ELR (cell line): ENCODE results near the gene PDPN.

Source experiments
- DNase-seq: peaks from one replicate; pipeline ENCODE4 v3.0.0-alpha.2; 2015; ENCODE audit warnings: low read depth

PDPN gene

GRCh38 chr1:13577846-13578245 lies 5.8 kb upstream of the PDPN start:
- no peak for DNase-seq

- DNase-seq = no peak
These were observed 2.2 kb upstream of the PDPN start for GRCh38 chr1:13581446-13581845.

GRCh38 chr1:13582713-13583443 lies 754 bp upstream of the PDPN start:
- DNase-seq = no peak

- no peak for DNase-seq
These were observed 547 bp downstream of the PDPN start for GRCh38 chr1:13583966-13584791.

- DNase-seq = no peak
These were observed 1.4 kb downstream of the PDPN start for GRCh38 chr1:13584876-13585611.

GRCh38 chr1:13585612-13585991 lies 2.0 kb downstream of the PDPN start:
- DNase-seq = no peak

GRCh38 chr1:13586001-13586400 lies 2.4 kb downstream of the PDPN start:
- no peak for DNase-seq

GRCh38 chr1:13587256-13588030 lies 3.8 kb downstream of the PDPN start:
- no peak for DNase-seq

GRCh38 chr1:13588946-13589796 lies 5.5 kb downstream of the PDPN start:
- no peak for DNase-seq

GRCh38 chr1:13590486-13590885 lies 6.9 kb downstream of the PDPN start:
- DNase-seq = no peak

GRCh38 chr1:13593511-13594131 lies 10.0 kb downstream of the PDPN start:
- no peak for DNase-seq

- DNase-seq = no peak
These were observed 11.8 kb downstream of the PDPN start for GRCh38 chr1:13595411-13595810.

- DNase-seq = no peak
These were observed 13.5 kb downstream of the PDPN start for GRCh38 chr1:13597166-13597565.

GRCh38 chr1:13600762-13601453 lies 17.3 kb downstream of the PDPN start:
- DNase-seq = no peak

- DNase-seq = no peak
These were observed 20.5 kb downstream of the PDPN start for GRCh38 chr1:13604176-13604575.

- DNase-seq = no peak
These were observed 21.1 kb downstream of the PDPN start for GRCh38 chr1:13604721-13605120.

- no peak for DNase-seq
These were observed 21.5 kb downstream of the PDPN start for GRCh38 chr1:13605159-13605558.

GRCh38 chr1:13607002-13607401 lies 23.4 kb downstream of the PDPN start:
- DNase-seq = no peak

- DNase-seq = no peak
These were observed 32.6 kb downstream of the PDPN start for GRCh38 chr1:13616234-13616633.

GRCh38 chr1:13617108-13617507 lies 33.5 kb downstream of the PDPN start:
- no peak for DNase-seq
